Measurements from ENCODE around the gene MTMR10. TPM values are rescaled to one million over a fixed set of nuclear protein-coding genes. Genes with fewer than 3 reads are reported as not detected.

The MTMR10 gene
- total RNA-seq, 1 experiment from 2014 or later: 25.5 TPM

DNA sequence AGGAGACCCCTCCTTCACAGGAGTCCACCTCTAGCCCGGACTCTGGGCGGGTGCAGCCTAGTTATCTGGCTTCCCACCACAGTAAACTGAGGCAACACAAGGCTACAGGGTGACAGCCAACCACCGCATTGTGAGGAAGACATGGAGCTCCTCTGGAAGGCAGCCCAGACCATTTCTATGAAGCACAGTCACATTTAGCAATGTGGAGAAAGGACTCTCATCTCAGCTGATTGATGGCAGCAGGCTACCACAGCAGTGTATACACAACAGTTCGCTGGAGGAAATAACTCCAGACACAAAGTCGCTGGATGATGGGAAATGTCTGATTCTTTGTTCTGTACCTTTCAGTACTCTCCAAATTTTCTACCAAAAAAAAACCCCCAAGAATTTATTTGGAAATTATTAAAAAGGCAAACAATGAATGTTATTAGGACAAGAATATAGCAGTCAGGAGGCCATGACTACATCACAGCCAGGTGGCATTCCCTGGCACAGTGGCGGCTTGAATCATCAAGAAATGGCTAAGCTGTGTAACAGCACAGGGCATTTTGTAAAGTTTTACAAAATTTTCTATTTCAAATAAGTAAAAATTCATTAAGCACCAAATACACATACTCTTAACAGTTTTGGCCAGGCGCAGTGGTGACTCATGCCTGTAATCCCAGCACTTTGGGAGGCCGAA lies 47.6 kb downstream of the MTMR10 start:
- Histone ChIP-seq H3K36me3 (ENCODE audit: insufficient read depth, low read length) (peaks cover 64% of the 10 kb centered on the region), H3K9ac (ENCODE audit: low read length) (no peak overlapping the region), H4K20me1 (ENCODE audit: insufficient read depth, low read depth, low read length) (no peaks in the 10 kb centered on the region), H3K27ac (ENCODE audit: low read length) (no peak overlapping the region), H3K79me2 (ENCODE audit: low read length) (no peaks in the 10 kb centered on the region), H3K4me1 (ENCODE audit: low read length) (no peaks in the 10 kb centered on the region), H2AFZ (ENCODE audit: low read length) (no peak overlapping the region), H3K27me3 (ENCODE audit: low read length) (no peaks in the 10 kb centered on the region), H3K9me2 (replicated peaks; ENCODE audit: insufficient read depth, low read length) (no peaks in the 10 kb centered on the region), H3K9me3 (ENCODE audit: low read length) (0 out of 2 replicates have a peak, but pooled peaks cover 4% of the 10 kb centered on the region), H3K4me2 (ENCODE audit: low read depth, low read length, poor library complexity, severe bottlenecking) (no peak overlapping the region), H3K4me3 (ENCODE audit: low read length) (no peak overlapping the region)
- no peak for DNase-seq

- Histone ChIP-seq H3K4me1 (ENCODE audit: low read length) (no peaks in the 10 kb centered on the region), H2AFZ (ENCODE audit: low read length) (no peak overlapping the region), H3K9me3 (ENCODE audit: low read length) (no peaks in the 10 kb centered on the region), H3K36me3 (ENCODE audit: insufficient read depth, low read length) (peaks cover 50% of the 10 kb centered on the region; the same call in 1 of the 2 replicates), H4K20me1 (ENCODE audit: insufficient read depth, low read depth, low read length) (no peaks in the 10 kb centered on the region), H3K79me2 (ENCODE audit: low read length) (no peaks in the 10 kb centered on the region), H3K4me2 (ENCODE audit: low read depth, low read length, poor library complexity, severe bottlenecking) (no peak overlapping the region), H3K27me3 (ENCODE audit: low read length) (no peaks in the 10 kb centered on the region), H3K4me3 (ENCODE audit: low read length) (no peak overlapping the region), H3K9me2 (replicated peaks; ENCODE audit: insufficient read depth, low read length) (no peaks in the 10 kb centered on the region), H3K27ac (ENCODE audit: low read length) (no peak overlapping the region), H3K9ac (ENCODE audit: low read length) (no peak overlapping the region)
- no peak for DNase-seq
Measured at GRCh38 chr15:30941520-30941919, 49.9 kb downstream of the MTMR10 start.

- no peak overlapping the region for H3K9ac ChIP-seq (ENCODE audit: low read length)
- H3K4me3 ChIP-seq (ENCODE audit: low read length): no peak overlapping the region
- H4K20me1 ChIP-seq (ENCODE audit: insufficient read depth, low read depth, low read length): no peaks in the 10 kb centered on the region
- H3K4me2 ChIP-seq (ENCODE audit: low read depth, low read length, poor library complexity, severe bottlenecking): no peak overlapping the region
- H3K9me3 ChIP-seq (ENCODE audit: low read length): no peaks in the 10 kb centered on the region
- no peaks in the 10 kb centered on the region for H3K27me3 ChIP-seq (ENCODE audit: low read length)
- no peaks in the 10 kb centered on the region for H3K4me1 ChIP-seq (ENCODE audit: low read length)
- no peak for DNase-seq
- no peaks in the 10 kb centered on the region for H3K79me2 ChIP-seq (ENCODE audit: low read length)
- peaks cover 39% of the 10 kb centered on the region; the same call in 1 of the 2 replicates for H3K36me3 ChIP-seq (ENCODE audit: insufficient read depth, low read length)
- H3K27ac ChIP-seq (ENCODE audit: low read length): no peak overlapping the region
- H2AFZ ChIP-seq (ENCODE audit: low read length): no peak overlapping the region
- no peaks in the 10 kb centered on the region for H3K9me2 ChIP-seq (replicated peaks; ENCODE audit: insufficient read depth, low read length)
Measured at GRCh38 chr15:30940359-30940758, 51.1 kb downstream of the MTMR10 start.

DNA sequence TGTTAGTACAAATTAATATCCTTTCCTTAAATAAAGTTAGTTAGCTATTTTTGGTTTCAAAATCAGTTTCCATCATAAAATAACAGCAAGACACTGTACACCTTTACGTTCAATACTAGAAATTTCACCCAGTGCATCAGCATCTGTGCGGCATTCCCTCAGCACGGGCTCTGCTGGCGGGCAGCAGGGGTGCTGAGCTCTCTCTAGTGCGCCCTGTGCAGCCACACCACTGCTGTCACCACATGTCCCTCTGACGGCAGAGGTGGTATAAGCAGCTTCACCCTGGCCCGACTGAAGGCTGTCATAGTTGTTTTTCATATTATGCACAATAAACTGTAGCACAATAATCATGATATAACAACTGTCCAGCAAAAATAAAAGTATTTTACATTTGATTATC lies 52.3 kb downstream of the MTMR10 start:
- H2AFZ ChIP-seq (ENCODE audit: low read length): no peak overlapping the region
- H3K27me3 ChIP-seq (ENCODE audit: low read length): no peaks in the 10 kb centered on the region
- H3K36me3 ChIP-seq (ENCODE audit: insufficient read depth, low read length): peaks cover 50% of the 10 kb centered on the region; the same call in 1 of the 2 replicates
- H3K27ac ChIP-seq (ENCODE audit: low read length): no peak overlapping the region
- no peak overlapping the region for H3K9ac ChIP-seq (ENCODE audit: low read length)
- H3K4me2 ChIP-seq (ENCODE audit: low read depth, low read length, poor library complexity, severe bottlenecking): no peak overlapping the region
- no peaks in the 10 kb centered on the region for H3K9me3 ChIP-seq (ENCODE audit: low read length)
- H3K4me3 ChIP-seq (ENCODE audit: low read length): no peak overlapping the region
- no peaks in the 10 kb centered on the region for H4K20me1 ChIP-seq (ENCODE audit: insufficient read depth, low read depth, low read length)
- no peak for DNase-seq
- no peaks in the 10 kb centered on the region for H3K4me1 ChIP-seq (ENCODE audit: low read length)
- H3K9me2 ChIP-seq (replicated peaks; ENCODE audit: insufficient read depth, low read length): no peaks in the 10 kb centered on the region
- H3K79me2 ChIP-seq (ENCODE audit: low read length): 0 out of 2 replicates have a peak, but pooled peaks cover 3% of the 10 kb centered on the region

- Histone ChIP-seq H3K27me3 (ENCODE audit: low read length) (no peaks in the 10 kb centered on the region), H3K27ac (ENCODE audit: low read length) (no peak overlapping the region), H3K9me2 (replicated peaks; ENCODE audit: insufficient read depth, low read length) (no peaks in the 10 kb centered on the region), H3K4me3 (ENCODE audit: low read length) (no peak overlapping the region), H2AFZ (ENCODE audit: low read length) (no peak overlapping the region), H3K9ac (ENCODE audit: low read length) (no peak overlapping the region), H3K4me2 (ENCODE audit: low read depth, low read length, poor library complexity, severe bottlenecking) (no peak overlapping the region), H4K20me1 (ENCODE audit: insufficient read depth, low read depth, low read length) (no peaks in the 10 kb centered on the region), H3K36me3 (ENCODE audit: insufficient read depth, low read length) (peaks cover 27% of the 10 kb centered on the region), H3K4me1 (ENCODE audit: low read length) (no peaks in the 10 kb centered on the region), H3K79me2 (ENCODE audit: low read length) (peaks cover 3% of the 10 kb centered on the region; the same call in 1 of the 2 replicates), H3K9me3 (ENCODE audit: low read length) (no peaks in the 10 kb centered on the region)
- DNase-seq: no peak
Measured at GRCh38 chr15:30933293-30933692, 58.1 kb downstream of the MTMR10 start.

DNA sequence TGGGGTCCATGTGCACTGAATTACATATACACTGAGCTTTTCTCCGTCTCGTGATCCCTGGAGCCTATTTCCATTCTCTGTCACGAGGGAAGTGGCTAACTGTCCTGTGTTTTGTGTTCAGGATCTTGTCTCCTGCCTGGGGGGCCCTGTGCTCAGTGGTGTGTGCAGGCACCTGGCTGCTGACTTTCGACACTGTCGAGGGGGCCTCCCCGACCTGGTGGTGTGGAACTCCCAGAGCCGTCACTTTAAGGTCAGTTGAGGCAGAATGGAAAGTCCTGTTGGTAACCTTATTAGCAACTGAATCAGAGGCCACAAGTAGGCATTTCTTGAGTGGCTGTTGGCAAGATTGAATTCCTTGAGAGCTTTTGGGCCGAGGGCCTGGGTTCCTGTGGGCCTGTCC lies 61.0 kb downstream of the MTMR10 start:
- Histone ChIP-seq H3K36me3 (ENCODE audit: insufficient read depth, low read length) (peaks cover 26% of the 10 kb centered on the region), H3K9ac (ENCODE audit: low read length) (no peak overlapping the region), H4K20me1 (ENCODE audit: insufficient read depth, low read depth, low read length) (no peaks in the 10 kb centered on the region), H3K4me1 (ENCODE audit: low read length) (no peaks in the 10 kb centered on the region), H3K4me3 (ENCODE audit: low read length) (no peak overlapping the region), H3K79me2 (ENCODE audit: low read length) (peaks cover 3% of the 10 kb centered on the region; the same call in 1 of the 2 replicates), H2AFZ (ENCODE audit: low read length) (no peak overlapping the region), H3K27ac (ENCODE audit: low read length) (no peak overlapping the region), H3K27me3 (ENCODE audit: low read length) (no peaks in the 10 kb centered on the region), H3K9me2 (replicated peaks; ENCODE audit: insufficient read depth, low read length) (no peaks in the 10 kb centered on the region), H3K4me2 (ENCODE audit: low read depth, low read length, poor library complexity, severe bottlenecking) (no peak overlapping the region), H3K9me3 (ENCODE audit: low read length) (no peaks in the 10 kb centered on the region)
- DNase-seq: no peak

DNA sequence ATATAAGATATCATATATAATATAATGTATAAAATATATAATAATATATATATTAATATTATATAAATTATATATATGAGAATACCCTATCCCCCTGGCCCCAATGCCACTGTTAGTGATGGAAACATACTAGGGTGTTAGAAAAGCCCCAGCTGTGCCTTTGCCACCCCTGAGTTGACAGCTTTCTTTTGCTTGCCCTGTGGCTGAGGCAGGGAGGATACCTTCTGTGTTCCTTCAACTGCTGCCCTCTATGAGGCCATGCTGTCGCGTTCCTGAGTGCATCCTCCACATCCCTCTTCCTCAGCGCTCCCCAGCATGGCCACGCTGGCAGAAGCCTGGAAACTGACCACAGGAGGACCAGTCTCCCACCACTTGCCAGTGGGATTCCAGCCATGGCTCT lies 61.4 kb downstream of the MTMR10 start:
- H3K27me3 ChIP-seq (ENCODE audit: low read length): no peaks in the 10 kb centered on the region
- H3K9ac ChIP-seq (ENCODE audit: low read length): no peak overlapping the region
- H3K4me3 ChIP-seq (ENCODE audit: low read length): no peak overlapping the region
- H3K79me2 ChIP-seq (ENCODE audit: low read length): peaks cover 3% of the 10 kb centered on the region; the same call in 1 of the 2 replicates
- H4K20me1 ChIP-seq (ENCODE audit: insufficient read depth, low read depth, low read length): no peaks in the 10 kb centered on the region
- H2AFZ ChIP-seq (ENCODE audit: low read length): no peak overlapping the region
- H3K9me3 ChIP-seq (ENCODE audit: low read length): no peaks in the 10 kb centered on the region
- H3K9me2 ChIP-seq (replicated peaks; ENCODE audit: insufficient read depth, low read length): no peaks in the 10 kb centered on the region
- no peaks in the 10 kb centered on the region for H3K4me1 ChIP-seq (ENCODE audit: low read length)
- peaks cover 24% of the 10 kb centered on the region for H3K36me3 ChIP-seq (ENCODE audit: insufficient read depth, low read length)
- H3K4me2 ChIP-seq (ENCODE audit: low read depth, low read length, poor library complexity, severe bottlenecking): no peak overlapping the region
- no peak for DNase-seq
- H3K27ac ChIP-seq (ENCODE audit: low read length): no peak overlapping the region

DNA sequence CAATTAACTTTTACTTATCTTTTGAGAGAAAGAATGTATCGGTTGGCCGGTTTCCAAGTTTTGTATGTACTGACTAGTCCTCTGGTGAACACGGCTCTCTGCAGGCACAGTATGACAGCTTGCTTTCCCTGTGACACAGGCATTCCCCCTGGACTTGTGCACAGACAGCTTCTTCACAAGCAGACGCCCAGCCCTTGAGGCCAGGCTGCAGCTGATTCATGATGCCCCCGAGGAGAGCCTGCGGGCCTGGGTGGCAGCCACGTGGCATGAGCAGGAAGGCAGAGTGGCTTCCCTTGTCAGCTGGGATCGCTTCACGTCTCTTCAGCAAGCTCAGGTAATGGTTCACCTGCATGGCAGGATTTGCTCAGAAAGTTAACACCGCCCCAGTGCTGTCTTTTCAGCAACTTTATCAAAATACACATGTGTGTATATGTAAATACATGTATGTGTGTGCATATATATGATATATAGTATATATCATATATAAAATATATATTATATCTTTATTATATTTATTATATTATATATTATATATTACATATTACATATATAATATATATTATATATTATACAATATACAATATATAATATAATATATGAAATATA lies 62.3 kb downstream of the MTMR10 start:
- no peak overlapping the region for H3K27ac ChIP-seq (ENCODE audit: low read length)
- no peaks in the 10 kb centered on the region for H3K27me3 ChIP-seq (ENCODE audit: low read length)
- DNase-seq: no peak
- H3K4me1 ChIP-seq (ENCODE audit: low read length): no peaks in the 10 kb centered on the region
- H3K79me2 ChIP-seq (ENCODE audit: low read length): no peaks in the 10 kb centered on the region; the same call in 1 of the 2 replicates
- H2AFZ ChIP-seq (ENCODE audit: low read length): no peak overlapping the region
- H3K4me3 ChIP-seq (ENCODE audit: low read length): no peak overlapping the region
- no peak overlapping the region for H3K9ac ChIP-seq (ENCODE audit: low read length)
- H3K9me3 ChIP-seq (ENCODE audit: low read length): no peaks in the 10 kb centered on the region
- no peaks in the 10 kb centered on the region for H3K9me2 ChIP-seq (replicated peaks; ENCODE audit: insufficient read depth, low read length)
- peaks cover 19% of the 10 kb centered on the region for H3K36me3 ChIP-seq (ENCODE audit: insufficient read depth, low read length)
- H3K4me2 ChIP-seq (ENCODE audit: low read depth, low read length, poor library complexity, severe bottlenecking): no peak overlapping the region
- no peaks in the 10 kb centered on the region for H4K20me1 ChIP-seq (ENCODE audit: insufficient read depth, low read depth, low read length)

Measured in Karpas-422 (cell line).